Measurements from ENCODE around the gene TBC1D21. TPM values are rescaled to one million over a fixed set of nuclear protein-coding genes. Genes with fewer than 3 reads are reported as not detected.

Gene TBC1D21
- total RNA-seq, 2 donors from 2014 or later, result not detected

DNA sequence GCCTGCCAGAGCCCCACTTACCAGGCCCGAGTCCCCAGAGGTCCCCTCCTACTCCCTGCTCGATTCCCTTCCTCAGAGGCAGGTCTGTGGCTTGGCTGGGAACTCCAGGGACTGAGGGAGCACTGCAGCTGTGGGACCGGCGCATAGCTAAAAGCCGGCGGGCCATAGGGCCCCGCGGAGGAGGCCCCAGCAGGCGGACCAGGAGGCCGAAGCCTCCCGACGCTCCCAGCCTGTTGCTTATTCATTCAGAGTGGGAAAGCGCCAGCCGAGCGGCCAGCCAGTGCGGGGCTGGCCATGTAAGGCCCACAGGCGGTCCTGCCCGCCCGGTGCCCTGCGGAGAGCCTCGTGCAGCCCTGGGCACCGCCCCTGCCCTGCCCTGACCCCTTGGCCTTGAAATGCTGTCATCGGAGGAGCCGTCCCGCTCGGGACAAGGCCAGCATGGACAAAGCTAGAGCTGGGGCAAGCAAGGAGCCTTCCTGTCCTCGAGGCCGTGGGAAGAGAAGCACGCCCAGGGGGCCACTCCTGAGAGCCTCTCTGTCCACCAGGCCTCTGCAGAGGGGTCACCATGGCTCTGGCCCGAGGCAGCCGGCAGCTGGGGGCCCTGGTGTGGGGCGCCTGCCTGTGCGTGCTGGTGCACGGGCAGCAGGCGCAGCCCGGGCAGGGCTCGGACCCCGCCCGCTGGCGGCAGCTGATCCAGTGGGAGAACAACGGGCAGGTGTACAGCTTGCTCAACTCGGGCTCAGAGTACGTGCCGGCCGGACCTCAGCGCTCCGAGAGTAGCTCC, 53.0 kb downstream of the TBC1D21 start, which contains the start of gene LOXL1:
Gene LOXL1, plus strand, starts transcription at position 244 of the 784 bp plus-strand sequence. Its CDS starts 322 bp downstream, at position 566.
- 8 to 15% methylated on average over 5 to 45 of the region's 47 CpGs for WGBS, 2 donors
- intact Hi-C loops (cut with DNase I), result no loop called here
- ATAC-seq, result peak; percentile 59
- TF ChIP-seq, protein P1, sequence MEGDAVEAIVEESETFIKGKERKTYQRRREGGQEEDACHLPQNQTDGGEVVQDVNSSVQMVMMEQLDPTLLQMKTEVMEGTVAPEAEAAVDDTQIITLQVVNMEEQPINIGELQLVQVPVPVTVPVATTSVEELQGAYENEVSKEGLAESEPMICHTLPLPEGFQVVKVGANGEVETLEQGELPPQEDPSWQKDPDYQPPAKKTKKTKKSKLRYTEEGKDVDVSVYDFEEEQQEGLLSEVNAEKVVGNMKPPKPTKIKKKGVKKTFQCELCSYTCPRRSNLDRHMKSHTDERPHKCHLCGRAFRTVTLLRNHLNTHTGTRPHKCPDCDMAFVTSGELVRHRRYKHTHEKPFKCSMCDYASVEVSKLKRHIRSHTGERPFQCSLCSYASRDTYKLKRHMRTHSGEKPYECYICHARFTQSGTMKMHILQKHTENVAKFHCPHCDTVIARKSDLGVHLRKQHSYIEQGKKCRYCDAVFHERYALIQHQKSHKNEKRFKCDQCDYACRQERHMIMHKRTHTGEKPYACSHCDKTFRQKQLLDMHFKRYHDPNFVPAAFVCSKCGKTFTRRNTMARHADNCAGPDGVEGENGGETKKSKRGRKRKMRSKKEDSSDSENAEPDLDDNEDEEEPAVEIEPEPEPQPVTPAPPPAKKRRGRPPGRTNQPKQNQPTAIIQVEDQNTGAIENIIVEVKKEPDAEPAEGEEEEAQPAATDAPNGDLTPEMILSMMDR (IDR thresholded peaks at IDR 0.05), result no peak
- TF ChIP-seq POLR2A (IDR thresholded peaks at IDR 0.05), result peak; percentile 65 to 76 (median 73)
- H3K9me3 ChIP-seq, result no peaks in the 10 kb centered on the region
- H3K4me1 ChIP-seq, result peaks cover 59% of the 10 kb centered on the region
- no peaks in the 10 kb centered on the region for H3K27me3 ChIP-seq
- DNase-seq, result peak; percentile 67 to 79 (median 76)
- H3K36me3 ChIP-seq (replicated peaks in 1 of 2; ENCODE audit: insufficient read depth in 1 of 2, low read depth in 2 of 2), result no peaks in the 10 kb centered on the region
- H3K4me3 ChIP-seq, result peak within 1 kb of the TSS; percentile 37 to 80
- peak within 1 kb of the TSS; percentile 66 to 89 (median 84) for H3K27ac ChIP-seq

DNA sequence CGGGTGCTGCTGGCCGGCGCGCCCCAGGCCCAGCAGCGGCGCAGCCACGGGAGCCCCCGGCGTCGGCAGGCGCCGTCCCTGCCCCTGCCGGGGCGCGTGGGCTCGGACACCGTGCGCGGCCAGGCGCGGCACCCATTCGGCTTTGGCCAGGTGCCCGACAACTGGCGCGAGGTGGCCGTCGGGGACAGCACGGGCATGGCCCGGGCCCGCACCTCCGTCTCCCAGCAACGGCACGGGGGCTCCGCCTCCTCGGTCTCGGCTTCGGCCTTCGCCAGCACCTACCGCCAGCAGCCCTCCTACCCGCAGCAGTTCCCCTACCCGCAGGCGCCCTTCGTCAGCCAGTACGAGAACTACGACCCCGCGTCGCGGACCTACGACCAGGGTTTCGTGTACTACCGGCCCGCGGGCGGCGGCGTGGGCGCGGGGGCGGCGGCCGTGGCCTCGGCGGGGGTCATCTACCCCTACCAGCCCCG, 53.7 kb downstream of the TBC1D21 start:
- intact Hi-C loops (cut with DNase I), result no loop called here
- H3K36me3 ChIP-seq (replicated peaks in 1 of 2; ENCODE audit: insufficient read depth in 1 of 2, low read depth in 2 of 2), result no peaks in the 10 kb centered on the region
- ATAC-seq, result peak; percentile 74
- peak overlapping the region; percentile 66 to 89 (median 84) for H3K27ac ChIP-seq
- H3K4me1 ChIP-seq, result peaks cover 59% of the 10 kb centered on the region
- H3K9me3 ChIP-seq, result no peaks in the 10 kb centered on the region
- peak; percentile 75 to 86 (median 86) for DNase-seq
- peak overlapping the region; percentile 37 to 80 for H3K4me3 ChIP-seq
- WGBS, 2 donors, result 1% methylated on average over 65 of the region's 65 CpGs; no CpG with 5 or more reads in 1 of the 2 donors
- H3K27me3 ChIP-seq, result no peaks in the 10 kb centered on the region
- no peak for TF ChIP-seq POLR2A (IDR thresholded peaks at IDR 0.05)
- TF ChIP-seq, protein P1 (IDR thresholded peaks at IDR 0.05), result peak in 1 of 7 experiments; percentile 4

DNA sequence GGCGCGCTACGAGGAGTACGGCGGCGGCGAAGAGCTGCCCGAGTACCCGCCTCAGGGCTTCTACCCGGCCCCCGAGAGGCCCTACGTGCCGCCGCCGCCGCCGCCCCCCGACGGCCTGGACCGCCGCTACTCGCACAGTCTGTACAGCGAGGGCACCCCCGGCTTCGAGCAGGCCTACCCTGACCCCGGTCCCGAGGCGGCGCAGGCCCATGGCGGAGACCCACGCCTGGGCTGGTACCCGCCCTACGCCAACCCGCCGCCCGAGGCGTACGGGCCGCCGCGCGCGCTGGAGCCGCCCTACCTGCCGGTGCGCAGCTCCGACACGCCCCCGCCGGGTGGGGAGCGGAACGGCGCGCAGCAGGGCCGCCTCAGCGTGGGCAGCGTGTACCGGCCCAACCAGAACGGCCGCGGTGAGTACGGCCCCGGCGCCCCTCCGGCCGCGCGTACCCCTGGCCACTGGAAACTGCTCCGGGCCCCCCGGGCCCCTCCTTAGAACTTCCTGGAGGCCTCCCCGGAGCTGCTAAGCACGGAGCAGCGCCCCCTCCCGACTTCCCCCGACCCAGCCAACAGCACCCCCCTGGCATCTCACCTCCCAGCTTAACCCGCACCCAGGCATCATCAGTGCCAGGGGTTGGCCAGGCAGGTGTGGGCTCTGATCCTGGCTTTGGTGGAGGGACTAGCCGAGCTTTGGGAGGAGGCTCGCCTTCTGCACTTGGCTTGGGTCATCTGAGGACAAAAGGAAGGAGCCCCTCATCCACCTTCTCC, 54.3 kb downstream of the TBC1D21 start:
- Histone ChIP-seq H3K27ac (peak overlapping the region; percentile 66 to 89 (median 84)), H3K36me3 (replicated peaks in 1 of 2; ENCODE audit: insufficient read depth in 1 of 2, low read depth in 2 of 2) (no peaks in the 10 kb centered on the region), H3K4me1 (peaks cover 55% of the 10 kb centered on the region), H3K4me3 (peak overlapping the region; percentile 37 to 80), H3K27me3 (no peaks in the 10 kb centered on the region), H3K9me3 (no peaks in the 10 kb centered on the region)
- 0% methylated on average over 5 to 71 of the region's 78 CpGs for WGBS, 2 donors
- TF ChIP-seq POLR2A (IDR thresholded peaks at IDR 0.05), result peak; percentile 50 to 58 (median 55)
- TF ChIP-seq, protein P1 (IDR thresholded peaks at IDR 0.05), result peak; percentile 33 to 55 (median 42)
- ATAC-seq, result peak; percentile 74
- peak; percentile 71 to 80 (median 74) for DNase-seq
- intact Hi-C loops (cut with DNase I), result no loop called here

DNA sequence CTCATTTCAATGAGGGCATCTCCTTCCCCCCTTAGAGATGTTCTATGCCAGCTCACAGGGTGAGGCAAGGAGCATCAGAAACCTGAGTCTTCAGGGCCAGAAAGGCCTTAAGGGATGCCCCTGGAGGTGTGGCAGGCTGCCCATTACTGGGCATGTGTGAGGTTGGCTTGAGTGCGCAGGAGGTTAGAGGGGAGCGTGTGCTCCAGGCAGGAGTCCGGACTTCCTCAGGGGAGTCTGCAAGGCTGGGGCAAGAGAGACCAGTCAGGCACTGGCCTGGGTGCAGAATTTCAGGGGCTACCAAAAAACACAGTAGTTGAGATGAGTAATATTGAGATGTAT, 54.8 kb downstream of the TBC1D21 start:
- Histone ChIP-seq H3K36me3 (replicated peaks in 1 of 2; ENCODE audit: insufficient read depth in 1 of 2, low read depth in 2 of 2) (no peaks in the 10 kb centered on the region), H3K4me3 (no peak overlapping the region), H3K27ac (peak overlapping the region in 3 of 4 donors; percentile 80 to 89 (median 88)), H3K4me1 (peaks cover 50% of the 10 kb centered on the region), H3K27me3 (no peaks in the 10 kb centered on the region), H3K9me3 (no peaks in the 10 kb centered on the region)
- no peak for DNase-seq
- no peak for ATAC-seq
- WGBS, 2 donors, result 32 to 57% methylated on average over 3 of the region's 3 CpGs
- TF ChIP-seq POLR2A (IDR thresholded peaks at IDR 0.05), result no peak
- TF ChIP-seq, protein P1 (IDR thresholded peaks at IDR 0.05), result no peak
- intact Hi-C loops (cut with DNase I), result no loop called here

All from body of pancreas (tissue), 4 donors.